ENCODE data around the gene PRLR. TPM values are rescaled to one million over a fixed set of nuclear protein-coding genes. Genes with fewer than 3 reads are reported as not detected.

PRLR gene
- total RNA-seq, 3 donors from 2014 or later (not counting 1 experiment from before 2014, with no cell fraction given) = 0.05 to 0.16 (median 0.09) TPM

DNA sequence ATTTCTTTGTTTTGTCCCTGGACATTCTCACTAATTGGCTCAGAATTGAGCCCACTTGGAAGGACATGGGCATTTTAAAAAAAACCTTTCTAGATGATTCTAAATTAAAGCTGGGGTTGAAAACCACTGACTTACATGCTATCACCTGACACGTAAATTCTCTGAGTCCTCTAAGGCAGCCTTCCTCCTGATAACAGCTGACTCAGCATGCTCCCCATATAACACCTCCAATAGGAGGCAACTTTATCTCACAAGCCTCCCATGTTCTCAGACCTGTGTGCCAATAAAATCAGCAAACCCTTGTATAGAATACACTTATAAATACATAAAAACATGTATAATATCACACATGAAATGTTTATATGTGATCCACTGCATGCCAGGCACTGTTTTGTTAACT, 133.4 kb downstream of the PRLR start:
- ATAC-seq (no peak), DNase-seq (no peak)
- Mint-ChIP-seq H3K36me3 (no peaks in the 10 kb centered on the region), H3K27me3 (ENCODE audit: low read depth in 2 of 2) (peaks cover 0 to 2% of the 10 kb centered on the region in 2 donors), H3K9me3 (no peaks in the 10 kb centered on the region), H3K4me1 (no peaks in the 10 kb centered on the region), H3K27ac (no peak overlapping the region), H3K4me3 (no peak overlapping the region)
- Histone ChIP-seq H3K9me3 (ENCODE audit: control insufficient read depth, insufficient read depth, low read length) (no peaks in the 10 kb centered on the region), H3K27me3 (ENCODE audit: control insufficient read depth, insufficient read depth, low read length) (no peaks in the 10 kb centered on the region), H3K4me1 (ENCODE audit: control insufficient read depth, insufficient read depth, low read length) (no peaks in the 10 kb centered on the region), H3K4me3 (ENCODE audit: low read length) (no peak overlapping the region), H3K27ac (ENCODE audit: low read length) (no peak overlapping the region), H3K36me3 (ENCODE audit: control insufficient read depth, insufficient read depth, low read length) (no peaks in the 10 kb centered on the region)
- intact Hi-C loops (cut with micrococcal nuclease) = no loop called here
- 67% methylated on average over 1 of the region's 1 CpG for WGBS (ENCODE audit: insufficient coverage)
- TF ChIP-seq, protein P1, sequence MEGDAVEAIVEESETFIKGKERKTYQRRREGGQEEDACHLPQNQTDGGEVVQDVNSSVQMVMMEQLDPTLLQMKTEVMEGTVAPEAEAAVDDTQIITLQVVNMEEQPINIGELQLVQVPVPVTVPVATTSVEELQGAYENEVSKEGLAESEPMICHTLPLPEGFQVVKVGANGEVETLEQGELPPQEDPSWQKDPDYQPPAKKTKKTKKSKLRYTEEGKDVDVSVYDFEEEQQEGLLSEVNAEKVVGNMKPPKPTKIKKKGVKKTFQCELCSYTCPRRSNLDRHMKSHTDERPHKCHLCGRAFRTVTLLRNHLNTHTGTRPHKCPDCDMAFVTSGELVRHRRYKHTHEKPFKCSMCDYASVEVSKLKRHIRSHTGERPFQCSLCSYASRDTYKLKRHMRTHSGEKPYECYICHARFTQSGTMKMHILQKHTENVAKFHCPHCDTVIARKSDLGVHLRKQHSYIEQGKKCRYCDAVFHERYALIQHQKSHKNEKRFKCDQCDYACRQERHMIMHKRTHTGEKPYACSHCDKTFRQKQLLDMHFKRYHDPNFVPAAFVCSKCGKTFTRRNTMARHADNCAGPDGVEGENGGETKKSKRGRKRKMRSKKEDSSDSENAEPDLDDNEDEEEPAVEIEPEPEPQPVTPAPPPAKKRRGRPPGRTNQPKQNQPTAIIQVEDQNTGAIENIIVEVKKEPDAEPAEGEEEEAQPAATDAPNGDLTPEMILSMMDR (IDR thresholded peaks at IDR 0.05) = no peak

DNA sequence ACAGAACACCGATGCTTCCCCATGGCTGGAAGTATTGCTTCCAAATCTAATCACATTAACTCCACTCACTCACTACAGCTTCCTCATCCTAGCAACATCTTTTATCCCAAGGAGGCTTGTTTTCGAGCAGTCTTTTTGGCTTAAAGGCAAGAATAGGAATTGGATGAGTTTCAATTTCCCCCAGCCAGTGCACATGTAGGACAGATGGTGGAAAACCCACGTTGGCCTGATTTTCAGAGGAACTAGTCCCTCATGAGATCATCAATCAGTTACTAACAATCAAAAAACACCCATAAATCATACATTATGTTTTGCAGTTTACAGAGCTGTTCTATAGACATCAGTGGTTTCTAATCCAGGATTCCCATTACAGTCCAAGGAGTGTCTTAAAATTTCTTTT, 134.1 kb downstream of the PRLR start:
- WGBS (ENCODE audit: insufficient coverage) = 65% methylated on average over 2 of the region's 3 CpGs
- Mint-ChIP-seq H3K4me3 (no peak overlapping the region), H3K27ac (no peak overlapping the region), H3K9me3 (no peaks in the 10 kb centered on the region), H3K4me1 (no peaks in the 10 kb centered on the region), H3K27me3 (ENCODE audit: low read depth in 2 of 2) (peaks cover 0 to 2% of the 10 kb centered on the region in 2 donors), H3K36me3 (no peaks in the 10 kb centered on the region)
- Histone ChIP-seq H3K36me3 (ENCODE audit: control insufficient read depth, insufficient read depth, low read length) (no peaks in the 10 kb centered on the region), H3K4me3 (ENCODE audit: low read length) (no peak overlapping the region), H3K27ac (ENCODE audit: low read length) (no peak overlapping the region), H3K27me3 (ENCODE audit: control insufficient read depth, insufficient read depth, low read length) (no peaks in the 10 kb centered on the region), H3K9me3 (ENCODE audit: control insufficient read depth, insufficient read depth, low read length) (no peaks in the 10 kb centered on the region), H3K4me1 (ENCODE audit: control insufficient read depth, insufficient read depth, low read length) (no peaks in the 10 kb centered on the region)
- no peak for DNase-seq
- intact Hi-C loops (cut with micrococcal nuclease) = no loop called here
- ATAC-seq = no peak
- TF ChIP-seq, protein P1 (IDR thresholded peaks at IDR 0.05) = no peak

DNA sequence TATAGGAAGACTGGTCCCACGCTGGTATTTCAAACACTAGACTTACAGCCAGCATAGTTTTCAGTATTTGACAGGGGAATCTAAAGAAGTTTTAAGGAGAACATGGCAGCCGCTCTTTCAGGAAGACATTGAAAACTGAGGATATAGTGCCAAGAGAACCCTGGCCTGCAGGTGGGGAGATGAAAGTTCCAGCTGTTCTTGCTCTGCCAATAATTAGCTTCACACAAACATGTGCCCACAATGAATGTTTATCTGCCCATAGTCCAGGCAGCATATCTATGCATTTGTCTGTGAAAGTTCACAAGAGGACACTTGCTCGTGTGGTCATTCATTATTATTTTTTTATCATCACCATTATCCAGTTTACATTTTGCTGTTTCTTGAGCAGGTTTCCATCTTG, 134.9 kb downstream of the PRLR start:
- intact Hi-C loops (cut with micrococcal nuclease) = no loop called here
- TF ChIP-seq, protein P1 (IDR thresholded peaks at IDR 0.05) = no peak
- ATAC-seq = no peak
- no peaks in the 10 kb centered on the region for H3K36me3 Mint-ChIP-seq
- no peak overlapping the region for H3K4me3 Mint-ChIP-seq
- WGBS (ENCODE audit: insufficient coverage) = 71% methylated on average over 3 of the region's 3 CpGs
- no peak for DNase-seq
- Histone ChIP-seq H3K27ac (ENCODE audit: low read length) (no peak overlapping the region), H3K36me3 (ENCODE audit: control insufficient read depth, insufficient read depth, low read length) (no peaks in the 10 kb centered on the region), H3K9me3 (ENCODE audit: control insufficient read depth, insufficient read depth, low read length) (no peaks in the 10 kb centered on the region), H3K27me3 (ENCODE audit: control insufficient read depth, insufficient read depth, low read length) (no peaks in the 10 kb centered on the region), H3K4me1 (ENCODE audit: control insufficient read depth, insufficient read depth, low read length) (no peaks in the 10 kb centered on the region), H3K4me3 (ENCODE audit: low read length) (no peak overlapping the region)
- H3K4me1 Mint-ChIP-seq = no peaks in the 10 kb centered on the region
- peaks cover 0 to 2% of the 10 kb centered on the region in 2 donors for H3K27me3 Mint-ChIP-seq (ENCODE audit: low read depth in 2 of 2)
- no peaks in the 10 kb centered on the region for H3K9me3 Mint-ChIP-seq
- no peak overlapping the region for H3K27ac Mint-ChIP-seq

DNA sequence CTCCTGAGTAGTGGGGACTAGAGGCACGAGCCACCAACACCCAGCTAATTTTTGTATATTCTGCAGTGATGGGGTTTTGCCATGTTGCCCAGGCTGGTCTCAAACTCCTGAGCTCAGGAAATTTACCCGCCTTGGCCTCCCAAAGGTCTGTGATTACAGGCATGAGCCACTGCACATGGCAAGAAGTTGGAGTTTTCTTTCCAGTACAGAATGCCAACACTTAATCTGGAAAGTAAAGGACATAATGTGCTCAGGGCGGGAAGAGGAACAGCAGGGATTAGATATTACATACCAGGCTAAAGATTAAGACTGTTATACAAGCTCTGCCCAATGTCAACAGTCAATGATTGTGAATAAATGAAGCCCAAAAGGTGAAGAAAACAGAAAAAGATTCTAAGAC, 135.3 kb downstream of the PRLR start:
- TF ChIP-seq, protein P1 (IDR thresholded peaks at IDR 0.05) = no peak
- H3K27ac Mint-ChIP-seq = no peak overlapping the region
- no peak for ATAC-seq

More for the DNA sequence above, 135.3 kb downstream of the PRLR start:
- no peaks in the 10 kb centered on the region for H3K4me1 ChIP-seq (ENCODE audit: control insufficient read depth, insufficient read depth, low read length)
- intact Hi-C loops (cut with micrococcal nuclease) = no loop called here
- H3K4me1 Mint-ChIP-seq = no peaks in the 10 kb centered on the region
- H3K9me3 Mint-ChIP-seq = no peaks in the 10 kb centered on the region
- no peaks in the 10 kb centered on the region for H3K9me3 ChIP-seq (ENCODE audit: control insufficient read depth, insufficient read depth, low read length)
- 84% methylated on average over 3 of the region's 3 CpGs for WGBS (ENCODE audit: insufficient coverage)
- H3K36me3 Mint-ChIP-seq = no peaks in the 10 kb centered on the region
- H3K4me3 ChIP-seq (ENCODE audit: low read length) = no peak overlapping the region
- peaks cover 0 to 2% of the 10 kb centered on the region in 2 donors for H3K27me3 Mint-ChIP-seq (ENCODE audit: low read depth in 2 of 2)
- DNase-seq = no peak
- no peaks in the 10 kb centered on the region for H3K36me3 ChIP-seq (ENCODE audit: control insufficient read depth, insufficient read depth, low read length)
- H3K4me3 Mint-ChIP-seq = no peak overlapping the region
- H3K27ac ChIP-seq (ENCODE audit: low read length) = no peak overlapping the region
- H3K27me3 ChIP-seq (ENCODE audit: control insufficient read depth, insufficient read depth, low read length) = no peaks in the 10 kb centered on the region

Measured in natural killer cell (primary cell).